H9 (cell line): ENCODE data around the gene TMC2. TPM values are rescaled to one million over a fixed set of nuclear protein-coding genes. Genes with fewer than 3 reads are reported as not detected.

Experiments used
- DNase-seq: peaks from one replicate; pipeline ENCODE4 v3.0.0-alpha.2; 2017
- H2AFZ ChIP-seq: one replicate; pipeline ENCODE4 v1.6.1; 2013; ENCODE audit warnings: mild to moderate bottlenecking, low read length, control low read depth, moderate library complexity
- H2AK5ac ChIP-seq: 2 replicates; pipeline ENCODE4 v1.6.1; 2013; ENCODE audit warnings: low read length, control low read depth, mixed read lengths; ENCODE audit not compliant: insufficient read length
- H2BK120ac ChIP-seq: one replicate; pipeline ENCODE4 v1.6.1; 2013; ENCODE audit warnings: low read depth, mild to moderate bottlenecking, low read length, control low read depth, inconsistent platforms; ENCODE audit not compliant: poor library complexity, severe bottlenecking
- H2BK12ac ChIP-seq: 2 replicates; pipeline ENCODE4 v1.6.1; 2013; ENCODE audit warnings: low read length, control low read depth, mixed read lengths, low read depth; ENCODE audit not compliant: insufficient read length
- H2BK15ac ChIP-seq: 2 replicates; pipeline ENCODE4 v1.6.1; 2013; ENCODE audit warnings: low read depth, low read length, control low read depth
- H2BK20ac ChIP-seq: one replicate; pipeline ENCODE4 v1.6.1; 2013; ENCODE audit warnings: low read depth, mild to moderate bottlenecking, low read length, control low read depth, inconsistent platforms; ENCODE audit not compliant: poor library complexity, severe bottlenecking
- H2BK5ac ChIP-seq: 2 replicates; pipeline ENCODE4 v1.6.1; 2013; ENCODE audit warnings: low read length, control low read depth, mixed read lengths; ENCODE audit not compliant: insufficient read length
- H3K14ac ChIP-seq: 2 replicates; pipeline ENCODE4 v1.6.1; 2013; ENCODE audit warnings: low read length, control low read depth; ENCODE audit not compliant: insufficient read depth
- H3K18ac ChIP-seq: 2 replicates; pipeline ENCODE4 v1.6.1; 2013; ENCODE audit warnings: low read depth, mild to moderate bottlenecking, mixed read lengths, low read length, control low read depth; ENCODE audit not compliant: insufficient read length
- H3K23ac ChIP-seq: 2 replicates; pipeline ENCODE4 v1.6.1; 2013; ENCODE audit warnings: low read length, control low read depth, mixed read lengths, low read depth; ENCODE audit not compliant: insufficient read length
- H3K23me2 ChIP-seq: 2 replicates; pipeline ENCODE4 v1.6.1; 2013; ENCODE audit warnings: low read depth, mild to moderate bottlenecking, mixed read lengths, low read length, control low read depth; ENCODE audit not compliant: insufficient read length, poor library complexity, severe bottlenecking
- H3K27ac ChIP-seq: 2 replicates; pipeline ENCODE4 v1.5.1; 2013; ENCODE audit warnings: low read length, control low read depth, mixed read lengths, low read depth; ENCODE audit not compliant: insufficient read length
- H3K27me3 ChIP-seq: 2 replicates; pipeline ENCODE4 v1.6.1; 2013; ENCODE audit warnings: low read length, control low read depth, inconsistent platforms; ENCODE audit not compliant: insufficient read depth
- H3K4ac ChIP-seq: 2 replicates; pipeline ENCODE4 v1.6.1; 2013; ENCODE audit warnings: low read depth, mild to moderate bottlenecking, control low read depth, inconsistent platforms, low read length, moderate library complexity
- H3K4me1 ChIP-seq: 2 replicates; pipeline ENCODE4 v1.6.1; 2013; ENCODE audit warnings: low read length, control low read depth, inconsistent platforms; ENCODE audit not compliant: insufficient read depth
- H3K4me2 ChIP-seq: 2 replicates; pipeline ENCODE4 v1.6.1; 2013; ENCODE audit warnings: low read length, control low read depth, mixed read lengths; ENCODE audit not compliant: insufficient read length, insufficient read depth
- H3K56ac ChIP-seq: 2 replicates; pipeline ENCODE4 v1.6.1; 2013; ENCODE audit warnings: low read depth, mild to moderate bottlenecking, mixed read lengths, low read length, control low read depth; ENCODE audit not compliant: insufficient read length
- H3K79me1 ChIP-seq: 2 replicates; pipeline ENCODE4 v1.6.1; 2013; ENCODE audit warnings: low read depth, mild to moderate bottlenecking, moderate library complexity, low read length, control low read depth, inconsistent platforms; ENCODE audit not compliant: insufficient read depth, poor library complexity, severe bottlenecking
- H3K79me2 ChIP-seq: 2 replicates; pipeline ENCODE4 v1.6.1; 2013; ENCODE audit warnings: low read length, control low read depth, inconsistent platforms; ENCODE audit not compliant: insufficient read depth
- H3K9ac ChIP-seq: 2 replicates; pipeline ENCODE4 v1.6.1; 2013; ENCODE audit warnings: low read length, control low read depth, mixed read lengths; ENCODE audit not compliant: insufficient read length; ENCODE audit errors: extremely low read depth
- H3K9me3 ChIP-seq: one replicate; pipeline ENCODE4 v1.6.1; 2013; ENCODE audit warnings: low read depth, low read length, inconsistent platforms; ENCODE audit not compliant: control insufficient read depth
- H3T11ph ChIP-seq: one replicate; pipeline ENCODE4 v1.6.1; 2013; ENCODE audit warnings: mild to moderate bottlenecking, low read length, control low read depth, inconsistent platforms
- H4K20me1 ChIP-seq: one replicate; pipeline ENCODE4 v1.6.1; 2013; ENCODE audit not compliant: control insufficient read depth, insufficient read length, insufficient read depth
- H4K5ac ChIP-seq: 2 replicates; pipeline ENCODE4 v1.6.1; 2013; ENCODE audit warnings: low read depth, mild to moderate bottlenecking, mixed read lengths, low read length, control low read depth; ENCODE audit not compliant: insufficient read length
- H4K8ac ChIP-seq: replicated peaks from 2 replicates; pipeline ENCODE4 v1.6.1; 2013; ENCODE audit warnings: low read length, control low read depth, mixed read lengths, low read depth; ENCODE audit not compliant: insufficient read length
- H4K91ac ChIP-seq: 2 replicates; pipeline ENCODE4 v1.6.1; 2013; ENCODE audit warnings: low read depth, mild to moderate bottlenecking, moderate library complexity, mixed read lengths, low read length, control low read depth; ENCODE audit not compliant: insufficient read length
- H3K27ac Mint-ChIP-seq, 3 experiments: 2 replicates in 2 of 3; 3 replicates in 1 of 3; pipeline ENCODE4 v1.8.0; 2020 to 2021; ENCODE audit warnings: mixed read lengths in 3 of 3, mild to moderate bottlenecking in 1 of 3, moderate library complexity in 1 of 3
- H3K27me3 Mint-ChIP-seq: 2 replicates; pipeline ENCODE4 v1.8.0; 2021; ENCODE audit warnings: low read depth, mild to moderate bottlenecking, moderate library complexity, mixed read lengths
- H3K36me3 Mint-ChIP-seq, 3 experiments: 2 replicates in 2 of 3; 3 replicates in 1 of 3; pipeline ENCODE4 v1.8.0; 2020 to 2021; ENCODE audit warnings: low read depth in 3 of 3, mixed read lengths in 3 of 3; ENCODE audit not compliant: insufficient read depth in 1 of 3
- H3K4me1 Mint-ChIP-seq, 2 experiments: 2 replicates each; pipeline ENCODE4 v1.8.0; 2020; ENCODE audit warnings: mixed read lengths in 2 of 2
- H3K4me3 Mint-ChIP-seq, 2 experiments: 2 replicates in 1 of 2; 3 replicates in 1 of 2; pipeline ENCODE4 v1.8.0; 2020 to 2021; ENCODE audit warnings: mild to moderate bottlenecking in 2 of 2, mixed read lengths in 2 of 2, moderate library complexity in 1 of 2
- H3K9me3 Mint-ChIP-seq, 2 experiments: 2 replicates in 1 of 2; 3 replicates in 1 of 2; pipeline ENCODE4 v1.8.0; 2020; ENCODE audit warnings: mild to moderate bottlenecking in 2 of 2, mixed read lengths in 2 of 2, moderate library complexity in 1 of 2
- CTCF ChIP-seq: fragments of 200-600 bp; sonication (generic); conservative IDR thresholded peaks from 3 replicates; pipeline ENCODE4 v1.8.0; 2021; ENCODE audit warnings: antibody characterized with exemption, mild to moderate bottlenecking
- WGBS: extraction: QIAGEN DNeasy Blood & Tissue Kit; methylation state at CpG from one replicate; pipeline ENCODE4 v1.1.7; 2013; ENCODE audit warnings: missing lambda C conversion rate, low lambda C conversion rate, mixed read lengths; ENCODE audit not compliant: insufficient read length; ENCODE audit errors: extremely low coverage; 5-methylcytosine and 5-hydroxymethylcytosine counted together
- total RNA-seq: library from RNA; stranded (reverse); gene quantifications from 2 replicates; pipeline ENCODE4 v1.2.1, GENCODE V29; 2021

Gene TMC2
- total RNA-seq, 1 experiment from 2014 or later: not detected

DNA sequence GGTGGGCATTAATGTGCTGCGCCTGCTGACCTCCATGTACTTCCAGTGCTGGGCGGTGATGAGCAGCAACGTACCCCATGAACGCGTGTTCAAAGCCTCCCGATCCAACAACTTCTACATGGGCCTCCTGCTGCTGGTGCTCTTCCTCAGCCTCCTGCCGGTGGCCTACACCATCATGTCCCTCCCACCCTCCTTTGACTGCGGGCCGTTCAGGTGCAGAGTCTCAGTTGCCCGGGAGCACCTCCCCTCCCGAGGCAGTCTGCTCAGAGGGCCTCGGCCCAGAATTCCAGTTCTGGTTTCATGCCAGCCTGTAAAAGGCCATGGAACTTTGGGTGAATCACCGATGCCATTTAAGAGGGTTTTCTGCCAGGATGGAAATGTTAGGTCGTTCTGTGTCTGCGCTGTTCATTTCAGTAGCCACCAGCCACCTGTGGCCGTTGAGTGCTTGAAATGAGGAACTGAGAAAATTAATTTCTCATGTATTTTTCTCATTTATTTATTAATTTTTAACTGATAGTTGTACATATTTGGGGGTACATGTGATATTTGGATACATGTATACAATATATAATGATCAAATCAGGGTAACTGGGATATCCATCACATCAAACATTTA is 80.8 kb downstream of the TMC2 start:
- H2BK5ac ChIP-seq: no peak overlapping the region
- no peak overlapping the region for H3K4ac ChIP-seq
- no peak overlapping the region for H2BK20ac ChIP-seq
- no peak overlapping the region for H3K23ac ChIP-seq
- H4K5ac ChIP-seq: no peak overlapping the region
- no peak overlapping the region for H3K14ac ChIP-seq
- H3K18ac ChIP-seq: no peak overlapping the region
- no peak overlapping the region for H3K27ac Mint-ChIP-seq
- H3K79me2 ChIP-seq: no peaks in the 10 kb centered on the region
- H3K9ac ChIP-seq: no peak overlapping the region
- H3K27ac ChIP-seq: no peak overlapping the region
- H2BK120ac ChIP-seq: no peak overlapping the region
- no peak for TF ChIP-seq CTCF
- H2AK5ac ChIP-seq: no peak overlapping the region
- no peaks in the 10 kb centered on the region for H3K27me3 ChIP-seq
- no peak for DNase-seq
- H3K4me1 Mint-ChIP-seq: no peaks in the 10 kb centered on the region
- H3K27me3 Mint-ChIP-seq: peaks cover 45% of the 10 kb centered on the region
- no peaks in the 10 kb centered on the region for H3K9me3 ChIP-seq
- peaks cover 2 to 3% of the 10 kb centered on the region in 2 experiments; a peak in 3 of 5 replicates for H3K9me3 Mint-ChIP-seq
- no peak overlapping the region for H2BK15ac ChIP-seq
- no peak overlapping the region for H3T11ph ChIP-seq
- no peak overlapping the region for H3K4me3 Mint-ChIP-seq
- H3K56ac ChIP-seq: no peak overlapping the region
- no CpG with 5 or more reads among the region's 16 CpGs for WGBS
- no peak overlapping the region for H2AFZ ChIP-seq
- no peak overlapping the region for H2BK12ac ChIP-seq
- H4K8ac ChIP-seq: no peak overlapping the region
- H3K4me2 ChIP-seq: no peak overlapping the region
- no peaks in the 10 kb centered on the region for H3K79me1 ChIP-seq
- no peaks in the 10 kb centered on the region for H4K20me1 ChIP-seq
- H4K91ac ChIP-seq: no peak overlapping the region
- H3K4me1 ChIP-seq: no peaks in the 10 kb centered on the region
- no peaks in the 10 kb centered on the region for H3K23me2 ChIP-seq
- H3K36me3 Mint-ChIP-seq: no peaks in the 10 kb centered on the region
